Stimulated activated CD8-positive, alpha-beta memory T cell treated with anti-CD3 and anti-CD28 coated beads, Interleukin-7, amount 100 ng/mL, for 24 hours (primary cell): Measurements from ENCODE around the gene NHSL1.

Experiments
- DNase-seq: peaks from one replicate; pipeline ENCODE4 v3.0.0-alpha.2; 2020; ENCODE audit warnings: low read depth

NHSL1 gene

DNA sequence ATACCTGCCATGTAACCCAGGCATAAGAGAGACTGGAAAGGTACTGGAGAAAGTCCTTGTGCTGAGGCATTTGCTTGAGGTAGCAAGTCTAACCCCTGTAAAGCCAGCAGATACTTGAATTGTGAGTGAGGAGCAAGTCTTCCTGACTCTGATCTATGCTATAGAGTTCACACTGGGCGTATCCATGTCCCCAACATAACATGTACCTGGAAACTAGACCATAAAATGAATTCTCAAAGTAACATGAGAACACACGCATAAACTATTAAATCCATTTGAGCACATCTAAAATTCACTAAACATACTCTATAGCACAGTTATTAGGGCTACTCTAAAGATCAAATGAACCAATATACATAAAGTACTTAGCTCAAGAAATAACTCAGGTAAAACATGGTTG lies 2.0 kb downstream of the NHSL1 start:
- no peak for DNase-seq

- DNase-seq: no peak
Observed at GRCh38 chr6:138494312-138494711, 5.0 kb downstream of the NHSL1 start.

DNA sequence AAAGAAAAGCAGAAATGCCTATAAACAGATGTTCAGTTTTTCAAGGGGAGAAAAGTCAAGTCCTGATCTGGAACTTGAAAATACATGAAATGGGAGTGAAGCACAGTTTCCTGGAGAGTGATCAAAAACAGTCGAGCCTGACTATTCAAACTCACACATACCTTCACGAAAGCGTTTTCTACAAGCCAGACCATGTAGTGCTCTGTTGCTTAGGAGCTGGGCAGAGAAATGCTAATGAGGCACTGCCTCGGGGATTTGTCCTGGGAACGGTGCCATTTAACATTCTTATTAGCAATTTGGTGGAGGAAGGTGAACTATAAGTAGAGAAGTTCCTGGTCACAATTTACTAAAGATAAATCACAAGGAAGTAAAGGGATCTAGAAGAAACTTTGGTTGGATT lies 5.9 kb downstream of the NHSL1 start:
- DNase-seq: no peak

DNA sequence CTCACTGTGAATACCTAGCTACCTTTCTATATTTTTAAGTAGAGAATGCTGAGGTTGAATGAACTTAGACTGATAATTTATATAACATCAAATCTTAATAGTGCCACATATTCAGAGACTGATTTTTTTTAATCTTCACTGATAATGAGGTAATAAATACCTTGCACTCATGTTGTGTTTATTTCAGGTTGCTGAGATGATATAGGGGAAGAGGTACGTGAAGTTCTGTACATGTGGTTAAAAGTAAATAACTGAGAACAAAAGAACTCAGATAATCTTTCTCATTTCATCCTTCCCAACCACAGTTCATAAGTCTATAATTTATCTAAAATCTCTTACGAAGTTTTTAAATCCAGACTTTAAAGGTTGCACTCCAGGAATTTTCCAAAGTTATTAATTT lies 6.4 kb downstream of the NHSL1 start:
- DNase-seq: no peak

DNA sequence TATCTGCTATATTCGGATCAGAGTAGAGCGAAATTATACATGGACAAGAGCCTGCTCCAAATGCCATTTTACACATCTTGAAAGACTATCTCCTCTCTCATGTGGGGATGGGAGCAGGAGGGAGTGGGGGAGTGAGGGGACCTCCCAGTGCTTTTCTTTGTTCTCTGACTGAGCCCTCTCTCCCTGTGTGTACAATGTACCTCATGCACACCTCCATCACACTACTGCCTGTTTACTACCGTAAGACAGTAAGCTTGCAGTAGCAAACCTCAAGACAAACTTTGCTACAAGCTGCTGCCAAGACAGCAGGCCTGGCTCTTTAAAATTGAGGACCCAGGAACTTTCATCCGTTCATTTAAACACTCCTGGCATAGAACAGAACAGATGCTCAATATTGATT lies 7.2 kb downstream of the NHSL1 start:
- no peak for DNase-seq

DNA sequence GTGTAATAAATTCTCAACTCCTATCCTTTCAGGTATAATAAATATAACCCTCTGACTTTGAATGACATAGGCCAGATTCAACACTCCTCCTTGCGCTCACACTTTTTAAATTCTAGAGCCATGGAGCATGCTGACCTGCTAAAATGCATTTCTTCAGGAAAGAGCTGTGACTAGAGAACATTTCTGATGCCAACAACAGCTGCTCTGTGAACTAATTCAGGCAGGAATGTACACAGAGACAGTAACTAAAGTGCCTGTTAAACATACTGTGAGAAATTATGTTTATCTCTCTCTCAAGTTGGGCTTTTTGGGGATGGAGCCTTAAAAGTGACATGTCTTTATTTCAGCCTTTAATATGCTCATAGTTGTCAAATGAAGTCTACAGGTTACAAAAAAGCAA lies 8.3 kb downstream of the NHSL1 start:
- DNase-seq: no peak

DNA sequence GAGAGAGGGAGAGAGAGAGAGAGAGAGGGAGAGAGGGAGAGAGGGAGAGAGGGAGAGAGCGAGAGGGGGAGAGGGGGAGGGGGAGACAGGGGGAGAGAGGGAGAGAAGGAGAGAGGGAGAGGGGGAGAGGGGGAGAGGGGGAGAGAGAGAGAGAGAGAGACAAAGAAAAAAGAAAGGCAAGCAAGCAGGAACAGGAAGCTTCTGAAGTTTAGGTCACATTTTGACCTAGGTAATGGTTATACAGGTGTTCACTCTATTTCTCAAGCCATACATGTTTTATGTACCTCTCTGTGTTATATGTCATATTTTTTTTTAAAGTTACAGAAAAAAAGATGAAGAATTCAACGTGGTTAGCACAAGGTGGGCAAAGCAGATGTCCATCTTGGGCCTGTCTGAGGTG lies 9.4 kb downstream of the NHSL1 start:
- no peak for DNase-seq

GRCh38 chr6:138487102-138487604 lies 12.1 kb downstream of the NHSL1 start:
- DNase-seq: no peak

DNA sequence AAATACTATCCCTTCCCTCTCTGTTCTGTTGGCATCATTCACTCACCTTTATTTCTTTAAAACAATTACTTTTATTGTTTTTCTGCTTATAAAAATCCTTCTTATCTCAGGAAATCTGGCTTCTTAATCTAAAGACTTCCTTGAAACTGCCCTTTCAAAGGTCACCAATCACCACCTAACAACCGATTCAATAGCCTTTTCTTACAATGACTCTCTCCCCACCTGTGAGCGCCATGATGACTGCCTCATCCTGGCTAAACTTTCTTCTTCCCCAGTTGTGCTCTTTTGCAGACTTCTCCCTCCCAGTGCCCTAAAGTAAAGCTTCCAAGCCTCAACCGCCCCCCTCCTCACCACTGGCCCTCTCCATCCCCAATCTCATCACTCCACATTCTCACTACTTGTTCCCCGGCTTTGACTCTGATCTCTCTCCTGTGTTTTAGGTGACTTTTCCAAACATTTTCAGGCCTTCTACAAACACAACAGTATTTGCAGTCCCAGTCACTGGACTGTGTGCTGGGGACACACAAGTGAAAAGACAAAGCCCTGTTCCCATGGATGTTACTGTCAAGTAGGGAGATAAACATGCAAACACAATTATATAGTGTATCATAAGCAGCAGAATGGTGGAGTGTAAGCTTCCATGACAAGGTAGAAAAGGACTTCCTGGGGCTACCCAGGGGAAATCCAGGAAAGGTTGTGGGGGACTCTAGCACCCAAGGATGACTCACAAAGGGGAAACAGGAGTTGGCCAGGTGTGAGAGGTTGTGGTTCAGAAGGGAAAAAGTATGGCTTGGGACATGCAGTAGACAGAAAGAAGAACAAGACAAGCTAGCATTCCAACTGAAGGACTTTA lies 12.8 kb downstream of the NHSL1 start:
- DNase-seq: no peak

- DNase-seq: no peak
Observed at GRCh38 chr6:138485586-138486248, 13.6 kb downstream of the NHSL1 start.

DNA sequence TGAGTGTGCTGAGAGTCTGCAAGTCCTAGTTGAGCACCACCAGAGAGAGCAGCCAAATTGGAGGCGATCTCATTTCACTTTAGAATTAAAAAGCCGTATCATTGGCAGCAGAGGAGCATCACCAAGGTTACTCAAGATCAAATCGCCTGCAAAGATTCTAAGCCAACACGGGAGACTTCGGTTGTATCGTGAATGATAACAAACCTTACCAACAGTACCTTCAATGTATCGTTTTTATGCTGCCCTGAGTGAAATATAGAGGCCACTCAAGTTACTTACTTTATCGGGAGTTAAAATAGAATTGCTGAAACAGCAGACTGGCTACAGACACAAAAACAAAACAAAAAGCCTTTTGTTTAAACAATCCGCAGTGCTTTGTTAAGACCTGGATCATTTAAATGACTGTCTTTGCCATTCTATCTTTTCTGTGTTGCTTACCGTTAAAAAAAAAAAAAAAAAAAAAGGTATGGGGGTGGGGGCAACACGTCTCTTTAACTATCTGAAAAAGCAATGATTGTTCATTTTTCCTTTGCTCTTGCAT lies 14.2 kb downstream of the NHSL1 start:
- DNase-seq: no peak

- no peak for DNase-seq
Observed at GRCh38 chr6:138484018-138484731, 15.1 kb downstream of the NHSL1 start.

- no peak for DNase-seq
Observed at GRCh38 chr6:138482816-138483215, 16.5 kb downstream of the NHSL1 start.

DNA sequence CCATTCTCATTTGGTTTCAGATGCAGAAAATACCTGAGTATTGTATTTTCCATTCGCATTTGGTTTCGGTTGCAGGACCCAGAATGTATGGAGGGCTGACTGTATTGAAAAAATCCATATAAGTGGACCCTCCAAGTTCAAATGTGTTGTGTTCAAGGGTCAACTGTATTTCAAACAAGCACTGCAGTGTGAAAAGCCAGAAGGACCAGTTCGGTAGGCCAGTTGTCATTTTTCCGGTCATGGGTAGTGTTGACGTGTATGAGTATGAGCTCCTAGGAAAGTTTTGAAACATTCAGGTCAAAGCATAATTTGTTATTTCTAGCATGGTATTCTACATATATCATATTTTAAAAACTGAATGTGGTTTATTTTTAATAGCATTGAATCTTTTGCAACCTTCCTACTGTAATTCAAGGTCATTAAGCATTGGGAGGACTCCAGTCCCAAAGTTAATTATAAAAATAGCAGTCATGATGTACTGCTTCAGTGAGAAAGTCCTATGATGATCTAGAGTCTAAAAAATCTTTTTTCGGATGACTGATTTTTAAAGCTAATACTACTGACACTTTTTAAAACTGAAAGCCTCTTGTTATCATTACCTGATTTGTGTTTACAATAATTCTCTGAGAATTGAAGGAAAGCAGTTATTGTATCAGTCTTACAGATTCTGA lies 18.9 kb downstream of the NHSL1 start:
- DNase-seq: no peak

DNA sequence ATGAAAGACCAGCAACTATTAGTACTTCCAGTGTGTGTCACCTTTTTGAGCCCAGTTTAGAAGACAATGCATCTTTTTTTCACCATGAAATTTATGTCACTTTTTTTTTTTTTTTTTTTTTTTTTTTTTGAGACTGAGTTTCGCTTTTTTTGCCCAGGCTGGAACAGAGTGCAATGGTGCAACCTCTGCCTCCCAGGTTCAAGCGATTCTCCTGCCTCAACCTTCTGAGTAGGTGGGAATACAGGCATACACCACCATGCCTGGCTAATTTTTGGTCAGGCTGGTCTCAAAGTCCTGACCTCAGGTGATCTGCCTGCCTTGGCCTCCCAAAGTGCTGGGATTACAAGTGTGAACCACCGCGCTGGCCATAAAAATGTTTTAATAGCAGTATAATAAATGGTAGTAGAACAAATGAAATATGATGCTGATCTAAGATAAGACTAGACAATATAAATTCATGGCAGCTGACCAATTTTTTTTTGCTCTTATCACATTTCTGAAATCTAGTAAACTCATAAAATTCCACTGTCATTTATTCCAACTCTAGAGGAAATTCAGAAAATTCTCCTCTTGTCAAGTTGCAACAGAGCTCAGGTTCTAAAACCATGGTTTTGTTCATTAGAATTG lies 21.3 kb downstream of the NHSL1 start:
- DNase-seq: no peak

GRCh38 chr6:138476116-138476515 lies 23.2 kb downstream of the NHSL1 start:
- no peak for DNase-seq

DNA sequence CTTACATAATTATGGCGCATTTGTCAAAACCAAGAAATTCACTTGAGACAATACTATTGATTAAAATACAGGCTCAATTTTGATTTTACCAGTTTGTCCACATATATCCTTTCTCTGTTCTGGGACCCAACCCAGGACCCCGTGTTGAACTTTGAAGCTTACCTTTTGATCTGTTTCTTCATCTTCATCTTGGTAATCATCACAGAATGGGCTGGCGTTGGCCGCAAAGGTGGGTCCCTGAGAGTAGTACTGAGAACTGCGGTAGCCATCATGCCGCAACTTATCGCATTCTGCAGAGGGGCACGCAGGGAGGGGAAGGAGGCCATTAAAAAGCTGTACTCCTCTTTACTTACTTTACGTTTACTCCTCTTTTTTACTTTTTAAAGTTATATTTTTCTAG lies 26.1 kb downstream of the NHSL1 start:
- no peak for DNase-seq

DNA sequence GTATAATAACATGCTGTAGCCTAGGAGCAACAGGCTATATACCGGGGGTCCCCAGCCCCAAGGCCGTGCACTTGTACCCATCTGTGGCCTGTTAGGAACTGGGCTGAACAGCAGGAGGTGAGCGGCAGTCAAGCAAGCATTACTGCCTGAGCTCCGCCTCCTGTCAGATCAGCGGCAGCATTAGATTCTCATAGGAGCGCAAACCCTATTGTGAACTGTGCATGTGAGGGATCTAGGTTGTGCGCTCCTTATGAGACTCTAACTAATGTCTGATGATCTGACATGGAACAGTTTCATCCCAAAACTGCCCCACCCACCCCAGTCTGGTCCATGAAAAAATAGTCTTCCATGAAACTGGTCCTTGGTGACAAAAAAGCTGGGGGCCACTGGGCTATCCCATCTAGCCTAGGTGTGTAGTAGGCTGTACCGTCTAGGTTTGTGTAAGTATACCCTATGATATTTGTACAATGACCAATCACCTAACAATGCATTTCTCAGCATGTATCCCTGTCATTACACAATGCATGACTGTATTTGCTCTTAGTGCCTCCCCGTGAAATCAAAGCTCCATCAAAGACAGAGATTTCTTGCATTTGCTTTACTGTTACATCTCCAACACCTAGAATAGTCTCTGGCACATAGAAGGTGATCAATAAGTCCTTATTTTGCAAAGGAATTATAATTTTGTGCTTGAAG lies 30.8 kb downstream of the NHSL1 start:
- DNase-seq: no peak

DNA sequence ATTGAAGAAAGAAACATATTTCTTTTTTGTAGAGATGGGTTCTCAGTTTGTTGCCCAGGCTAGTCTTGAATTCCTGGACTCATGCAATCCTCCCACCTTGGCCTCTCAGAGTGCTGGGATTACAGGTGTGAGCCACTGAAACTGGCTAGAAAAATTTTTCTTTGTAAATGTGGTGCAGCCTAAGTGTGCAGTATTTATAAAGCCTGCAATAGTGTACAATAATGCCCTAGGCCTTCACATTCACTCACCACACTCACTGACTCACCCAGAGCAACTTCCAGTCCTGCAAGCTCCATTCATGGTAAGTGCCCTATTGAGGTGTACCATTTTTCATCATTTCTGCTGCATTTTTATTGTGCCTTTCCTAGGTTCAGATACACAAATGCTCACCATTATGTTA lies 31.4 kb downstream of the NHSL1 start:
- no peak for DNase-seq

DNA sequence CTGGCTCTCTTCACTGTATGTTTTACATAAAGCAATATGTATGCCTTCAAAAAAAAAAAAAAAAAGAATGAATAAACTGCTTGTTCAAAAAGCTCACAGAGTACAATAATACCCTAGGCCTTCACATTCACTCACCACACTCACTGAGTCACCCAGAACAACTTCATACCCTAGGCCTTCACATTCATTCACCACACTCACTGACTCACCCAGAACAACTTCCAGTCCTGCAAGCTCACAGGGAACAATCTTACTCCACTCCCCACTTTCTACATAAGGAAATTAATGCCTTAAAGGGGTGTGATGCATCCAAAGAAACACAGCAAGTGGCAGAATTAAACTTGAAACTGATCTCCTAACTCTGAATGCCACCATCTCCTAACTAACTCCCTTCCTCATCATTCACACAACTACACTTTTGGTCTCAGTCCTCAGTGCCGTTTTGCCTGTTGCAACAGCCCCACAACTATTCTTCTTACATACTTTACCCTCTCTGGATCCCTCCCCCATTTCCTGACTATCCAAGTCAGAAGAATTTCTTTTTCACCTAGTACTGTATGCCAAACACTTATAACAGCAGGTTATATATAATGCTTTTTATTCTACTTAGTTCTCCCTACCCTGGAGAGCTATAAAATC lies 34.2 kb downstream of the NHSL1 start:
- DNase-seq: no peak
